Pancreas (tissue), 10 donors: ENCODE data around the gene CCSER1. TPM values are rescaled to one million over a fixed set of nuclear protein-coding genes. Genes with fewer than 3 reads are reported as not detected.

ENCODE experiments used
- ATAC-seq, 4 donors: fragments of 200-7000 bp; cut with Tn5 transposase; one replicate each; pipeline versions ENCODE4 v1.8.0 to v1.9.1; 2020; ENCODE audit warnings: mild to moderate bottlenecking in 4 of 4, moderate library complexity in 4 of 4
- DNase-seq, 6 donors: peaks; one replicate each; pipeline ENCODE4 v3.0.0-alpha.2; 2020
- FAIRE-seq: peaks from 2 replicates; lab custom pipeline; 2012; peaks lifted over from hg19 to GRCh38; lab: Jason Lieb, UNC
- H3K27ac ChIP-seq, 4 donors: fragments of 200-600 bp; sonication (generic); 1 replicate in 3 of 4; 2 replicates in 1 of 4; pipeline versions ENCODE4 v1.5.0 to v1.8.0; 2020
- H3K27me3 ChIP-seq, 4 donors: fragments of 200-600 bp; one replicate each; pipeline ENCODE4 v1.8.0; 2021
- H3K36me3 ChIP-seq, 3 donors: fragments of 200-600 bp; sonication (generic) in 1 of 3; one replicate each; pipeline versions ENCODE4 v1.5.0 to v1.8.0; 2020 to 2021
- H3K4me1 ChIP-seq, 3 donors: fragments of 200-600 bp; one replicate each; pipeline ENCODE4 v1.8.0; 2021
- H3K4me3 ChIP-seq, 4 donors: fragments of 200-600 bp; sonication (generic) in 2 of 4; one replicate each; pipeline versions ENCODE4 v1.5.0 to v1.8.0; 2020 to 2021
- H3K9me3 ChIP-seq, 4 donors: fragments of 200-600 bp; one replicate each; pipeline ENCODE4 v1.8.0; 2021
- WGBS, 2 donors: extraction: QIAGEN DNeasy Blood & Tissue Kit; methylation state at CpG; one replicate each; pipeline ENCODE4 v1.1.7; 2013; 5-methylcytosine and 5-hydroxymethylcytosine counted together
- intact Hi-C, 3 donors: fragments of 100-400 bp; cut with DNase I; formaldehyde crosslinking; loops; one replicate each; pipeline versions ENCODE4 v1.11.1 to v1.14.2; 2022
- polyA plus RNA-seq, 2 donors: library from polyadenylated mRNA; stranded (reverse); fragments of 200-250 nt; gene quantifications; one replicate each; pipeline ENCODE4 v1.2.3, GENCODE V29; 2013
- total RNA-seq, 6 donors: library from RNA; stranded (reverse); fragmentation: NEBNext Ultra II Directional in 4 of 6; extraction: Animal tissue kit (Norgen Biotek cat#: 25700) in 4 of 6; gene quantifications; one replicate each; pipeline versions ENCODE4 v1.2.1 to v1.2.4, GENCODE V29; 2021 to 2023
- TF ChIP-seq, protein P1 (sequence below), 4 donors: fragments of 200-600 bp; sonication (generic) in 3 of 4; IDR thresholded peaks; one replicate each; pipeline versions ENCODE4 v1.5.0 to v1.8.0; 2021; ENCODE audit warnings: antibody characterized with exemption in 4 of 4
- donor health status: healthy with polysubstance abuse.
- donor health status: DM: no; HTN: no; CAD: no; lungs with moderate emphysema.
- donor health status: DM: no; HTN: no; CAD: no.
- donor health status: control.
- donor health status: control.
- donor health status: Bipolar disorder and iron deficiency.
- donor health status: DM: yes; HTN: yes; CAD: no.
- donor health status: DM: no; HTN: no; CAD: no.
- donor health status: DM: no; HTN: no; CAD: no.
- donor health status: DM: yes; HTN: yes; CAD: no.

CCSER1 gene
- total and polyA plus RNA-seq, 8 donors: 0.99 to 12.7 (median 5.1) TPM

DNA sequence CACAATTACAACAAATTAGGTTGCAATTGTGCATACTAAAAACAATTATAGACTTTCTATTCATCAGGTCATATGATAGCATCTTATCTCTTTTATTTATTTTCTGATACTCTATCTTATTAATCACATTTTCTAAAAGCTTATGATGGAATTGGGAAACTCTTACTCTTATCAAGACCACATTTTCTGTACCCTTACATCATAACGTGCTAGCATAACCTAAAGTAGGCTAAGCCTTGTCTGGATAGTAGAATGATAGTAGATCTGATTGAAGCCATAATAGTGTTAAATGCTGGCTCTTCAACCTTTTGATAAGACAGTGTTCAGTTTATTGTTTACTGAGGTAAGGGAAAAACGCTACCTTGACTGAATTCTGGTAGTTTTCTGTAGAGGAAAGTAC, 294.0 kb downstream of the CCSER1 start:
- FAIRE-seq: no peak
- DNase-seq: no peak

GRCh38 chr4:90425893-90426292, 298.7 kb downstream of the CCSER1 start:
- ATAC-seq: no peak
- TF ChIP-seq, protein P1, sequence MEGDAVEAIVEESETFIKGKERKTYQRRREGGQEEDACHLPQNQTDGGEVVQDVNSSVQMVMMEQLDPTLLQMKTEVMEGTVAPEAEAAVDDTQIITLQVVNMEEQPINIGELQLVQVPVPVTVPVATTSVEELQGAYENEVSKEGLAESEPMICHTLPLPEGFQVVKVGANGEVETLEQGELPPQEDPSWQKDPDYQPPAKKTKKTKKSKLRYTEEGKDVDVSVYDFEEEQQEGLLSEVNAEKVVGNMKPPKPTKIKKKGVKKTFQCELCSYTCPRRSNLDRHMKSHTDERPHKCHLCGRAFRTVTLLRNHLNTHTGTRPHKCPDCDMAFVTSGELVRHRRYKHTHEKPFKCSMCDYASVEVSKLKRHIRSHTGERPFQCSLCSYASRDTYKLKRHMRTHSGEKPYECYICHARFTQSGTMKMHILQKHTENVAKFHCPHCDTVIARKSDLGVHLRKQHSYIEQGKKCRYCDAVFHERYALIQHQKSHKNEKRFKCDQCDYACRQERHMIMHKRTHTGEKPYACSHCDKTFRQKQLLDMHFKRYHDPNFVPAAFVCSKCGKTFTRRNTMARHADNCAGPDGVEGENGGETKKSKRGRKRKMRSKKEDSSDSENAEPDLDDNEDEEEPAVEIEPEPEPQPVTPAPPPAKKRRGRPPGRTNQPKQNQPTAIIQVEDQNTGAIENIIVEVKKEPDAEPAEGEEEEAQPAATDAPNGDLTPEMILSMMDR (IDR thresholded peaks at IDR 0.05): no peak
- Histone ChIP-seq H3K27ac (no peak overlapping the region), H3K36me3 (no peaks in the 10 kb centered on the region), H3K9me3 (no peaks in the 10 kb centered on the region), H3K27me3 (no peaks in the 10 kb centered on the region), H3K4me1 (peaks cover 0 to 5% (median 0%) of the 10 kb centered on the region in 3 donors), H3K4me3 (no peak overlapping the region)
- DNase-seq: no peak
- no peak for FAIRE-seq
- intact Hi-C loops: no loop called here
- WGBS, 2 donors: 79 to 80% methylated on average over 5 of the region's 5 CpGs

More for the DNA sequence above, 294.0 kb downstream of the CCSER1 start:
- TF ChIP-seq, protein P1 (IDR thresholded peaks at IDR 0.05): no peak
- H3K27ac ChIP-seq: no peak overlapping the region
- WGBS, 2 donors: 55 to 63% methylated on average over 2 of the region's 2 CpGs
- no peak for ATAC-seq
- H3K36me3 ChIP-seq: no peaks in the 10 kb centered on the region
- H3K4me3 ChIP-seq: no peak overlapping the region
- H3K27me3 ChIP-seq: no peaks in the 10 kb centered on the region
- intact Hi-C loops: no loop called here
- no peaks in the 10 kb centered on the region for H3K9me3 ChIP-seq
- H3K4me1 ChIP-seq: peaks cover 0 to 5% (median 0%) of the 10 kb centered on the region in 3 donors

DNA sequence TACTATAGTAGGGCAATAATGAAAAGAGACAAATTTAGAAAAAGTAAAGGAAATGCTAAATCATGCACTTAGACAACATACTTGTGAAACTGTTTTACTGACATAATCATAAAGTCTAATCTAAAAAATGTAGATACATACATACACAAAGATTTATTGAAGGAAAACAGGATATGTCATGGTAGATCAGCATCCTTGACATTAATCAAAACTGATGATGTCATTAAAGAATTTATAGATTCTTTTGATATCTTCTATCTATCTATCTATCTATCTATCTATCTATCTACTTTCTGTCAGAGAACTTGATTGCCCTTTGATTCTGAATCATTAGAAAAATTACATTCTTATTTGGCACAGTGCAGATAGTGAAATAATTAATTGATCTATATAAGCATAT, 311.3 kb downstream of the CCSER1 start:
- FAIRE-seq (no peak), DNase-seq (no peak), ATAC-seq (no peak)
- Histone ChIP-seq H3K27ac (no peak overlapping the region), H3K9me3 (no peaks in the 10 kb centered on the region), H3K4me1 (no peaks in the 10 kb centered on the region), H3K4me3 (no peak overlapping the region), H3K27me3 (no peaks in the 10 kb centered on the region), H3K36me3 (no peaks in the 10 kb centered on the region)
- intact Hi-C loops: no loop called here
- TF ChIP-seq, protein P1 (IDR thresholded peaks at IDR 0.05): no peak

DNA sequence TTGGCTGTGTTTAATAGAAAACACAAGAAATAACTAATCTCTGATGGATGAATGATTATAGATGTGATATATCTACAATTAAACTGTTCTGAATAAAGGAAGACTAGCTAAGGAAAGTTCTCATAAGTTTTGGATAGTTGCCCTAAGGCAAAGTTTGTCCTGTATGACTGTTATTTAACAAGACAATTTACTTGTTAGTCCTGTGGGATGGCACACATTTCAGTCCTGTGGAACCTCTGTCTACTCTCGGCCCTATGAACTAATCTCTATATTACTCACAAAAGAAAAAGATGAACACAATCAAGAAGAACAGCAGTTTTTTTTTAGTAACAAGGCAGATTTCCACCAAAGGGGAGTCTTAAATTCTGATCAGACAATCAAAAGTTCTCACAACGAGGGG, 314.6 kb downstream of the CCSER1 start:
- ATAC-seq (no peak), DNase-seq (no peak), FAIRE-seq (no peak)
- Histone ChIP-seq H3K27ac (no peak overlapping the region), H3K27me3 (no peaks in the 10 kb centered on the region), H3K4me1 (no peaks in the 10 kb centered on the region), H3K36me3 (no peaks in the 10 kb centered on the region), H3K9me3 (no peaks in the 10 kb centered on the region), H3K4me3 (no peak overlapping the region)
- intact Hi-C loops: no loop called here
- WGBS, 2 donors: 90 to 91% methylated on average over 2 of the region's 2 CpGs
- TF ChIP-seq, protein P1 (IDR thresholded peaks at IDR 0.05): no peak

GRCh38 chr4:90442619-90443018, 315.4 kb downstream of the CCSER1 start:
- no peak for FAIRE-seq
- no peak for DNase-seq
- WGBS, 2 donors: 14 to 18% methylated on average over 2 of the region's 2 CpGs
- Histone ChIP-seq H3K4me3 (no peak overlapping the region), H3K27ac (no peak overlapping the region), H3K27me3 (no peaks in the 10 kb centered on the region), H3K9me3 (no peaks in the 10 kb centered on the region), H3K36me3 (no peaks in the 10 kb centered on the region), H3K4me1 (no peaks in the 10 kb centered on the region)
- intact Hi-C loops: no loop called here
- TF ChIP-seq, protein P1 (IDR thresholded peaks at IDR 0.05): no peak
- peak in 2 of 4 donors; percentile 25 to 67 for ATAC-seq
